LoVo (cell line): ENCODE results near the gene ESR1.
"Not testable (repeated sequence)": the region's sequence is repeated elsewhere in the genome, so short reads cannot be mapped to it uniquely, and the experiment has no call there.

Experiments
- DNase-seq: peaks from one replicate; pipeline ENCODE4 v3.0.0-alpha.2; 2016; ENCODE audit warnings: low spot score

Gene ESR1

DNA sequence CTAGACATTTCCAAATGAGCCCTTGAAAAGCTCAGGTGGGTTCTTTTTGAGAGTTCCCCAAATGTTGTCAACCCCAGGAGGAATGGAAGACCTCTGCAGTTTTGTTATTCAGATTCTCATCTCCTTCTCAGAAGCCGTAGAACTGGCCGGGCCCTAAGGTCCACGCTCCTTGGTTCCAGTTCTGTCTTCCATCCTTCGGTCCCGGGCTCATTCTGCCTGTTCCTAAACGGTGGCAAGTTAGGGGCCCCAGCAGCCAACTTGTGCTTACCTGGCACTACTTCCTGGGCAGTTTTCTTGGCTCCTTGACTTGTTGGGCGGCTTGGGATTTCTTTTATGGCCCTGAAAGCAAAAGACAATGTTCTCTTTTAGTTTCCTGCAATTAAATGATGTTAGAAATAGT, 6.4 kb downstream of the ESR1 start:
- DNase-seq = no peak

DNA sequence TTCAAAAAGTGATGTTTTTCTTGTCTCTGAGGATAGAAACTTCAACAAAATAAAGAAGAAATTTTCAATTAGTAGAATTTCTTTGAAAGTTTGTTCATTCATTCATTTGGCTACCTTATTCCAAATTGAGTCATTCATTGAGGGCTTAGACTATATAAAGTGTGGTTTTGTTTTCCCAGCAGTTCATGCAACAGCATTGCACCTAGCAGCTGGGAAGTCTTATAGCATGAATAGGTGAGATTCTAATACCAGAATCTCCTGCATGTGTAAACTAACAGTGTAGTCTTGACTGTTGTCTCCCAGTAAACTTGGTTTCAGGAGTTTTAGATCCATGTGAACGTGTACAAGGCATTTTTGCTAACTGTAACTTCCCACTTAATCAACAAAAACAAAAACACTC, 7.1 kb downstream of the ESR1 start:
- DNase-seq = no peak

DNA sequence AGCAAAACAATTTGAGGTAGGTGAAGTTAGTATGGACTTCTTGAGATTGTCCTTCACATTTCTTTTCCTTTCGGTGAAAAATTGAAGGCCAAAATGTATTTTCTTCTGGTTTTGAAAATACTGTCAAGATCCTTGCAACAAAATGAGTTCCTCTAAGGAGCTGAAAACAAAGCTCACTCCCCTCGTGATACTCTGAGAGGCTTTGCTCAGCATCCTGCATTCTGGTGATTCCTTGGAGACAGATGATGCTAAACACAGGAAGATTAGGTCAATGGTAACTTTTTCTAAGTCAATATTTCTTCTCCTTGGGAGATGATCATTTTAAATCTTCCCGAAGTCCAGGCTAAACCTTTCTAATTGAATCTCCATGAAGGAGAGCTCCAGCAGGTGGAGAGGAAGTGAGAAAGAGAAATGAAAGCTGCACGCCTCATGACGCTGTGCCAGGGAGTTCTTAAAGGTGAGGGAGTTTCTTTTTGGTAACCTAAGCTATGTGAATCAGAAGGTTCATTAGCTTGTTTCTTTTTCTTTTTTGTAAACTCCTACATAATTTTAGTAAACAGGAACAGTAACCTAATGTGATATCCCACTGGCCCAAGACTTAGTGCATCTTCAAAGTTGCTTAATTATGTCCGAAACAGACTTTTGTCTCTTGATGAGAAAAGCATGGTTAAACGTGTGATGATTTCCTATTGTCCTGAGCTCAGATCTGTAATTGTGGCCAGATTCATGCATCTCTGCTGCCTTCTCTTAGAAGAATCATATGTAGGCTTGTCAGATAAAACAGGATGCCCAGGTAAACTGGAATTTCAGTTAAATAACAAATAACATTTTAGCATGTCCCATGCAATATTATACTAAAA, 15.0 kb downstream of the ESR1 start:
- DNase-seq = no peak

DNA sequence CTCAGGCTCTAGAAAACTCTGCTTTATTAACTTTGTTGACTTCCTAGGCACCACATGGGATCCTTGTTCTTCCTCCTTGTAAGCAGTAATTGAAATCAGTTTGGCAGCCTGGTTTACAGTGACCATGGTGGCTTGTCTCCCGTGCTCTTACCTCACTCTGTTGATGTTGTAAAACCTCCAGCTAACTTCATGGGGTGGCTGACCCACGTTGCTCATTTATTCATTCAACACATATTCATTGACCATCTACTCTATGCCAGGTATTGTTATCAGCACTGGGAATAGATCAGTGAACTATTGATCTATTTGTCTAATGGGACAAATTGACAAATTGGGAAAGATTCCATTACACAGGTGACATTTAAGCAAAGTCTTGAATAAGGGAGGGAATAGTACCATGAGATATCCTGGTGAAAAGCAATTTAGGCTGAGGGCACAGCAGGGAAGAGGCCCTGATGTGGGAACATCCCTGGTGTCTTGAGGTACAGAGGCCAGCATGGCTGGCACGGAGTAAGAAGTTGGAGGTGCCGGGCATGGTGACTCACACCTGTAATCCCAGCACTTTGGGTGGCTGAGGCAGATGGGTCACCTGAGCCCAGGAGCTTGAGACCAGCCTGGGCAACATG, 19.1 kb downstream of the ESR1 start:
- DNase-seq = no peak

DNA sequence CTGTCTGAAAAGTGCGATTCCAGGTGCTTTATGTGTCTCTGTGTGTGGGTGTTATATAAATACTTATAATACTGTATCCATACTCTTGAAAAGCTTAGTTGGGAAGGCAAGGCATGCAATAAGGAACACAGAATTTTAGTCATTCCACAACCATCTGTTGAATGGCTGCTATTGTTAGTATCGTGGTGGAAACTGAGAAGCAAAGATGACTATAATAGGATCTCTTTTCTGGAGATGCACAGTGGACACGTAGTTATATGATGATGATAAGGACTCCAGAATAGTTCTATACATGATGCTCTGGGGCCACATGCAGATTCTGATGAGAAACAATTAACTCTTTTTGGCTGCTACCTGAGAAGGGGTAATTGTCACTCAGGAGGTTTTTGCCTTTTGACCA, 25.2 kb downstream of the ESR1 start:
- DNase-seq = no peak

DNA sequence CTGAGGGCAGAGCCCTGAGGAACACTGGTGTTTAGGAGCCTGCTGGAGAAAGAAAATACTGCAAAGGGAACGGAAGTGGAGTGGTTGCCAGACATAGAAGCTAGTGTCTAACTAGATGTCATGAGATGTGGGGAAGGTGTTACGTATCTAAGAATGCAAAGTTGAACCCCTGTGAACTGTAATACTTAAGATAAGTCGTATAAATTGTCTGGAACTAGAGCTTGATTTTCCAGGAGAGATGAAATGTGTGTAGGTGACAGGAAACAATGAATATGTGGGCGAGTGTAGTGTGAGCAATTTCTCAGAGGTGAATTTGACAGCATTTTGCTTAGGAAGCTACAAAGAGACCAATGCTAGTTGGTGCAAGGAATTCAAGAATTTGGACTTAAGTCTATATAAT, 27.9 kb downstream of the ESR1 start:
- DNase-seq = no peak

DNA sequence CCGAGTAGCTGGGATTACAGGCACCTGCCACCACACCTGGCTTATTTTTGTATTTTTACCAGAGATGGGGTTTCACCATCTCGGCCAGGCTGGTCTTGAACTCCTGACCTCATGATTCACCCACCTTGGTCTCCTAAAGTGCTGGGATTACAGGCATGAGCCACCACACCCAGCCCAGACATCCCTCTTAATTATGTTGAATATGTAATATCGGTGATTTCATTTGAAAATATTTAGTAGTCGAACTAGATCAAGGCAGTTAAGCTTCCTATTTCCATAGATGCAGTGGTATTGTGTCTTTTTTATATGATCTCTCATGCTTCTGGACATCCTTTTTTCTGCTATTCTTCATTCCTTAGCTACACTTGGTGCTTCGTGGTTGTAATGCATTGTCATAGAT, 29.7 kb downstream of the ESR1 start:
- DNase-seq = no peak

DNA sequence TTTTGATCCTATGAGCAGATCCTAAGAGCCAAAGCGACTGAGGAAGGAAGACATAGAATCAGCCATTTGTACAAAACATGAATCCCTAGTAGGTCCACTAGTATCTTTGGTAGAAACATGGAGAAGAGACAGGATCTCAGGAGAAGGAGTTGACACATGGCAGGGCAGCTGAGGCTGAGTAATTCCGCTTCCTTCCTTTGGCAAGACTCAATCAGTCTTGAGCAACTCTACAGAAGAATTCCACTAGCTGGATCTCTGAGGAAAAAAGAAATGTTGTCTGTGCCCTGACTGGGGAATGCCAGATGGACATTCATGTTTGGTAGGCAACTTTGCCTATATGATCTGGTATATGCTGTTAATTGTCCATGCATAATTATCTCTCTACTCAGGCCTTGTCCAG, 35.3 kb downstream of the ESR1 start:
- no peak for DNase-seq

DNA sequence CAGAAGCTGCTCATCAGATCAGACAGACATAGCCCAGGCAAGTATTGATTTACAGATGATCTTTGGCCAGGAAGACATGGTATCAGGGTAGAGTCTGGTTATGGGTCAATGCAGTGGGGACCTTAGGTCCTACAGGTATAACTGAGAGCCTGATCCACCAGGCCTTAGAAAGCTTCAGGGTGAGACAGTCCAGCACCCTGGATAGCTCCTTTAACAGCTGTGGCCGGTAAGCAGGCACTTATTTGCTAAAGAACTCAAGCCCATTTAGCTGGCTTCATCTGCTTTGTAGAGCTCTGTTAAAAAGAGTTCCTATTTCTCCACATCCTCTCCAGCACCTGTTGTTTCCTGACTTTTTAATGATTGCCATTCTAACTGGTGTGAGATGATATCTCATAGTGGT, 39.6 kb downstream of the ESR1 start:
- DNase-seq = peak; percentile 47

DNA sequence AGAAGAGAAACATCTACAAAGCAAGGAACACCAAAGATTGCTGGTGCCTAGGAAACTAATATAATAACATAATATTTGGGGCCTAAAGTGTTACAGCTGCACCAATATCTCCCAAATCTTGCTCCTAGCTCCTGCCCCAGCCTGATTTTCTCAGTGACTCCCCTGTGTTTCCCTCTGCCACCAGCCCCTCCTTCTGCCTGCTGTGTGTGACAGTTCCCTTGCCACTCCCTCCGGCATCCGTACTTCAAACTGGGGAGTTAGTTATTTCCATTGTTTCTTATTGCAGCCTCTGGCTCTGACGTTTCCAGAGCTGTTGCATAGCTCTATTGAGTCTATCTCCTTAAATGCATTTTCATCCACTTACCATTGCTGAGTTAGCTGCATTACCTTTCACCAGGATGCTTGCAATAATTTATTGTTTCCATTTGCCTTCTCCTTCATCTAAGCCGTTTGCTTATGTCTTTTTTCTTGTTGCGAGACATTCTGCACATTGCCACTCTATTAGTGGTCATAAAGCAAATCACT, 43.1 kb downstream of the ESR1 start:
- no peak for DNase-seq

DNA sequence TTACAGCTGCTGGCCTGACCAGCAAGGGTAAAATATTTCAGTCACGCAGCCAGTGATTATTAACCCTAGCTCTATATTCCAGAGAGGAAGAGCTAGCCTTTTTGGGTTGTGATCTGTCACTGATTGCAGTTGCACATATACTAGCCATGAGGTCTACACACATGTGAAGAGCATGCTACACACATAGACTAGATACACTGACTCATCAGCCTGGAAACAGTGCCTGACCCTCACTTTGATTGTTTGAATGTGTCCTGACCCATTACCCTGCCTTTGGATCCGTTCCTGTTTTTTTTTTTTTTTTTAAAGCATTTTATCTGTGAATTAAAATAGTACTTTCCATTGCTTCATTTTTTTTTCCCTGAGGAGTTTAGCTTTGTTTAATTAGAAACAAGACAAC, 50.8 kb downstream of the ESR1 start:
- no peak for DNase-seq

DNA sequence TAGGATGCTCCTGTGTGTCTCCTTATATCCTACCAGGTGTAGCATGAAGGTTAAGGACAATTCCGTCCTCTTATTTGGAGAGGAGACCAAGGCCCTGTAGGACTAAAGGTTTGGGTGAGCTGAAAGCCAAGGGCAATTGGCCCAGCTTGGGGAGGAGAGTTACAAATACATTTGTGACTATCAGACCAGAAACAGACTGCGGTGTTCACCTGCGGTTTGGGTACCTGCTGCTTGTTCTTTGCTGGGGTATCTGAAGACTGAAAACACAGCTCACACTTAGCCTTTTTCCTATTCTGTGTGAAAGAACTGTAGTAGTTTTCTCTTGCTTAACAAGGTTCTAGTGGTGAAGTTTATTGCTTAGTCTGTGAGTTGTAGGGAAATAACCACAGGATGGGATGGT, 55.0 kb downstream of the ESR1 start:
- no peak for DNase-seq

DNA sequence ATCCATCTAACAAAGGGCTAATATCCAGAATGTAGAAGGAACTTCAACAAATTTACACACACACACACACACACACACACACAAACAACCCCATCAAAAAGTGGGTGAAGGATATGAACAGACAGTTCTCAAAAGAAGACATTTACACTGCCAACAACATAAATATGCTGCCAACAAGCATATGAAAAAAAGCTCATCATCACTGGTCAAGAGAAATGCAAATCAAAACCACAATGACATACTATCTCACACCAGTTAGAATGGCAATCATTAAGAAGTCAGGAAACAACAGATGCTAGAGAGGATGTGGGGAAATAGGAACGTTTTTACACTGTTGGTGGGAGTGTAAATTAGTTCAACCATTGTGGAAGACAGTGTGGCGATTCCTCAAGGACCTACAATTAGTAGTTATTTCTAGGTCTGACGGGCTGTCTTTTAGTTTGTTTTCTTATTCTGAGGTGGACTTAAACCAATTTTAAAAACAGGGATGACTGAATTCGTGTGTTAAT, 59.9 kb downstream of the ESR1 start:
- DNase-seq = not testable (repeated sequence)

DNA sequence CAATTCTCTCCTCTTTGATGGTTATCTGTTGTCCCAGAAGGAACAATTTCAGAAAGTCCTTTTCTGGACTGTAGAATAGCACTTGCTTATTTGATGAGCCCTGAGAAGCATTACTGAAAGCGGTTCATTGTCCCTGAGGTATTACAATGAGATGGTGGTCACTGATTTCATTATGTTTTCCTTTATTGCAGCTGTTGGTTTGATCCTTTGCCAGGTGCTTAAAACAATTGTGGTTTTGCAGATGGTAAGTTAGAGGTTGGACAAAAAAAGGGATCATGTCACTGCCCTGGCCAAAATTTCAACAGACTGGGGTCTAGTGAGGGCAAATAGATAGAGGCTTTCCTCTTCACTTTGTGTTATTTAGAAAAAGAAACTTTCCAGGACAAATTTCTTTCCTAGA, 61.9 kb downstream of the ESR1 start:
- no peak for DNase-seq

DNA sequence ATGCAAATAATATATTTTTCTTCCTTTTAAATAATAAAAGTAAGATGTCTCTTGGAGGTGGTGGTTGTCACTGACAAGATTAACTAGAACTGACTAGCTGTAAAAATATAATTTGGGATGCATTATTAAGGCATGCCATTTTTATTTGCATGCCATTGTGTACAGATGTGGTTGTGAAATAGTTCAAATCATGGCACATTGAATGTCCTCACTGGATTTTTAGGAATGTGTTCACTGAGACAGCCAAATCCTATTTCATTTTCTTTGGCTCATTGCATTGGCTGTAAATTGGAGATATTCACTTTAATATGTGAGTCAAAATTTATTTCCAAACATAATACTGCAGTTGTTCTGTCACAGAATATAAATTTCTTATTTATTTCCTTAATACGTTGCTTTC, 62.3 kb downstream of the ESR1 start:
- no peak for DNase-seq

DNA sequence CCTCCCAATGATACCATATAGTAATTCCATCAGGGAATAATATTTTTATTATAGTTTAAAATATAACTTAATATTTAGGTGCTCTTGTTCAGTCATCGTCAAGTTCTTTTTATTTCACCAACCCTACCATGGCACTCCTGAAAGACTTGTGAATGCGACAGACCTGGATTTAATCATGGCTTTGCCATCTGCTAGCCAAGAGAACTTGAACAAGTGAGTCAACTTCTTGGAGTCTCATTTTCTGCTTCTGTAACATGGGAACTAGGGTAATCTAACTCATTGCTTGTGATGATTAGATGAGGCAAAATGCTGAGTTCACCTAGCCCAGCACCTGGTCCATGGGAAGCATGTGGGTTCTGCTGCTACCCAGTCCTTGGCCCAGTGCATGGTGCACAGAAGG, 62.9 kb downstream of the ESR1 start:
- DNase-seq = no peak

DNA sequence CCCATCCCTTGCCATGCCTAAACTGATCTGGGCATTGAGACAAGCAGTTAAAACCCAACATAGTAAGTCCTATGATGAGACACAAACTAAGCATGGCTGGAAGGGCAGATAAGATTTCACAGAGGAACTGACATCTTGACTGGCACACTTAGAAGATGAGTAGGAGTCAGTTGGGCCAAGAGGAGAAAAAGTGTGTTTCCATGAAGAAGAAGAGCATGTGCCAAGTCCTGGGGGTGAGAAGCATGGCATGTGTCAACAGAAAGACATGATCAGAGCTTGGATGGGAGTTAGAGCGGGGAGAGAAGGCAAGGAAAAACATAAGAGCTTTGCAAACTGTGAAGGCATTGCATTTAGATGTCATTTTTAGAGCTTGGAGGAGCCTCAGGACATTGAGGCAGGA, 68.0 kb downstream of the ESR1 start:
- no peak for DNase-seq

DNA sequence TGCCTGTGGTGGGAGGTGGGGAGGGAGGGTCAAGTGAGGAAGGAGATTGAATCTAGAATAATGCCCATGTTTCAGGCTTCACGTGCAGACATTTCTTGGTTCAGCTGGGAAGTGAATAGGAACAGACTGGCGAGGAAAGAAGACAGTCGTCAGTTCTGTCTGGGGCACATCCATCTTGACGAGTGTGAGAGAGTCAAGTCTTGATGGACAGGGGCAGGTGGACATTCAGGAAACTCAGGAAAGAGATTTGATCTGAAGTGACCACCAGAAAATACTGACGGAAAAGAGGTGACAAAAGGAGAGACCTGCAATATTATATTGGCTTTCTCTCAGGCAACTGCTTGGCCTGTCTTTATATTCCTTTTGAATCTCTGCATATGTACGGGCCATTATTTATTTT, 68.6 kb downstream of the ESR1 start:
- no peak for DNase-seq

DNA sequence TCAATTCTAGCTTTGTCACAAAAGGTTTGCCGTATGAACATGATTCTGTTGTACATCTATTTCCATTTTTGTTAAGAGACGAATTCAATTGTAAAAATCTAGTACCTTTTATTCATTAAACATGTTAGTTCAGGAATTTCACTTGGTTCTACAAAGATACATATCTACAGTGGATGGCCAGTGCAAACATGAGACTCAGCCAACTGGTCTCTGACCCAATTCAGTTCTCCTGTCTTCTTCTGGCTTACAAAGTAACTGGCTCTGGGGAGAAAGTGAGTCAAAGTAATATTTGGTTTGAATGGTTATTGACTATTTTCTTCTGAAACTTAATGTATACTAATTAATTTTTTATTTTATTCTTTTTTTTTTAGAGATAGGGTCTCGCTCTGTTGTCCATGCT, 70.0 kb downstream of the ESR1 start:
- DNase-seq = no peak

DNA sequence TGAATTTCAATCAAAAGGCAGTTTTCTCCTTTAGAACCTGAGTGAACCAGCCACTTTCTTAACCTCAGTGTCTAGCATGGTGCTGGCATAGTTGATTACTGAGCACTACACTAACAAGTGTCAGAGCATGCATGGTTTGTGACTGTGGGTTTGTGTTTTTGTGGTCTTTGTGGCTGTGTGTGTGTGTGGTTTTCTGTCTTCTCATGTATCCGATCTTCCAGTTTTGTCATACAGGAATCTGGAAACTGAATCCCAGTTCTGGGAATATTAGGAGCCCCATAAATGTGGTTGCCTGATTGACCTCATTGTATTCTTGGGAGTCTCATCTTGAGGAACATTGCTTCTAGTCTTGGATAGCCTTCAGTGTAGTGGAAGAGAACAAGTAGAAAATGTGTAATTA, 73.7 kb downstream of the ESR1 start:
- DNase-seq = no peak

DNA sequence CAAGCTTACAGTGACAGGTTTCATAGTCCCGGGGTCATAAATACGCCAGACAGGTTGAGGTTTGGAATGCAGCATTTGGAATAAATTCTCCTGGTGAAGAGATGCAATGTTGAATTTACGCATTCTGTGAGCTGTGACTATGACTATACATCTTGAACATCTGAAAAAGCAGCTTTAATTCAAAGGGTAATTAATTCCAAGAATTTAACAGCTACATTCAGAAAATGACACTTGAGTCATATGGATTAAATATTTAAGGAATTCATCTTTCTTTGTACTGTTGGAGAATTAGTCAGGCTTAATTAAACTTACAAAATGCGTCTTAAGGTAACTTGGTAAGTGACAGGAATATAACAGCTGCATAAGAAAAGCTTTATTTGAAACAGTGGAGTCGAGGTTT, 74.7 kb downstream of the ESR1 start:
- DNase-seq = no peak

DNA sequence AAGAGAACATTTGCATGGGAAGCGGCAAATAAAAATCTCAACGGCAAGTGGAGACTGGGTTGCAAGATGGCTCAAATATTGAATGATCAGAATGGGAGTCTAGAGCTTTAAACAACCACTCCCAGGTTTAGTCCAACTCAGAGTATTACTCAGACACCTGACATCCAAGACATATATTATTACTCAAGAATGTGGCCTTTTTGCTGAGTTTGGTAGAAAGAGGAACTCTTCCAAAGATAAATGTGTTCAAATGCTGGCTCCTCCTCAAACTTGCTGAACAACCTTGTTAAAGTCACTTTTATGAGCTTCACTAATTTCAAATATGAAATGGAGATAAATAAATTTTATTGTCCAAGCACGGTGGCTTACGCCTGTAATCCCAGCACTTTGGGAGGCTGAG, 77.8 kb downstream of the ESR1 start:
- DNase-seq = no peak

DNA sequence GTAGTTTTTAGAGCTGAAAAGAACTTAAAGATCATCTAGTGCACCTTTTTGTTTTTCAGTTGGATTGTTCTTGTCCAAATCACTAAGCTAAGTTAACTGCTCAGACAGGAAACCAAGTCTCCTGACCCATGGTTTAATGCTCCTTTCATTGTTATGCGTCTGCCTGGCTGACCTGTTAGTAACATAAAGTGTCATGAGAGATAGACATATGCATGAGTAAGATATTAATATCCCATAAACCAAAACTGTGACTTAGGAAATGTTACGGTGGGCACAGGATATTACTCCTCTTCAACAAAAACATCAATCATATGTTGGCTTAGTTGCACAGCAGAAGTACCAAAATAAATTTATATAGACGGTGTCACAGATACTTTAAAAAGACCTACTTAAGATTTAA, 84.0 kb downstream of the ESR1 start:
- no peak for DNase-seq

DNA sequence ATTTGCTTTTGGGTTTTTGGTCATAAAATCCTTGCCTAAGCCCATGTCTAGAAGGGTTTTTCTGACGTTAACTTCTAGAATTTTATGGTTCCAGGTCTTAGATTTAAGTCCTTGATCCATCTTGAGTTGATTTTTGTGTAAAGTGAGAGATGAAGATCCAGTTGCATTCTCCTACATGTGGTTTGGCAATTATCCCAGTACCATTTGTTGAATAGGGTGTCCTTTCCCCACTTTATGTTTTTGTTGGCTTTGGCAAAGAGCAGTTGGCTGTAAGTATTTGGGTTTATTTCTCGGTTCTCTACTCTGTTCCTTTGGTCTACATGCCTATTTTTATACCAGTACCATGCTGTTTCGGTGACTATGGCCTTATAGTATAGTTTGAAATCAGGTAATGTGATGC, 86.9 kb downstream of the ESR1 start:
- not testable (repeated sequence) for DNase-seq
